GM12873 (cell line): ENCODE results near the gene ATP8A2.

Experiments used
- CTCF ChIP-seq: IDR thresholded peaks from 2 replicates; pipeline ENCODE4 v1.5.1; 2012; ENCODE audit warnings: low read depth, mild to moderate bottlenecking, moderate library complexity, low read length, control low read depth; ENCODE audit not compliant: insufficient read depth; ENCODE audit errors: missing control alignments

Gene ATP8A2

DNA sequence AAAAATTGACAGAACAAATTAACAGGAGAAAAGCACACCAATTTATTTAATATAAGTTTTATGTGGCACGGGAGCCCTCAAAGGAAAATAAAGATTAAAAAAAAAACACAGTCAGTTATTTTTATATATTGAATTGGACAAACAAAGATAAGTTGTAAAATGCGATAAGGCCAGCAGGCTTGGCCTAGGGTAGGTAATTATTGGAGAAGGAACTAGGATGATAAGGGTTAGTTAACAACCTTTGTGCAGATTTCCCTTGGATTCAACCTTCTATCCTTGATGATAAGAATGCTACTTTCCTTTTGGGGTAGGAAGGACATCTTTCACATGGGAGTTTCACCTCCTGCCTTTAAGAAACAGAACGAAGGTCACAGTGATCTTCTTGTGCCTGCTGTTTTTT is 427.2 kb downstream of the ATP8A2 start:
- TF ChIP-seq CTCF, result no peak

DNA sequence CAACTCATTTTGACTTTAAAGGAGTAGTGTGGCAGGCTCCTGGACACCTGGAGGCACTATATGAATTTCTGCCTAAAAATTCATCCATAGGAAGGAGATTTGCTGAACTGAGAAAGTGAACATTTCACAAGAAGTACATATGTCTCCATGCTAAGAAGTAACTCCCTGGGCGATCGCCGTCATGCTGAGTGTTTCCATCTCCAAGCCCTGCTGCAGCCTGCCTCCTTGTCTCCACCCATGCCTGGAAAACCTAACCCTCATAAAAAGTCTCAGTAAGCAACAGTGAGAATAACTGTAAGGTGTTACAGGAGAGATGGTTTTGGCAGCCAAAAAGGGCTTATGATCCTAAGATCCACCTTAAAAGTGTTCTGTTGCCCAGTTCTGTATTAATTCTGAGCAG is 428.7 kb downstream of the ATP8A2 start:
- TF ChIP-seq CTCF, result no peak

GRCh38 chr13:25802579-25802978 is 430.8 kb downstream of the ATP8A2 start:
- TF ChIP-seq CTCF, result no peak

DNA sequence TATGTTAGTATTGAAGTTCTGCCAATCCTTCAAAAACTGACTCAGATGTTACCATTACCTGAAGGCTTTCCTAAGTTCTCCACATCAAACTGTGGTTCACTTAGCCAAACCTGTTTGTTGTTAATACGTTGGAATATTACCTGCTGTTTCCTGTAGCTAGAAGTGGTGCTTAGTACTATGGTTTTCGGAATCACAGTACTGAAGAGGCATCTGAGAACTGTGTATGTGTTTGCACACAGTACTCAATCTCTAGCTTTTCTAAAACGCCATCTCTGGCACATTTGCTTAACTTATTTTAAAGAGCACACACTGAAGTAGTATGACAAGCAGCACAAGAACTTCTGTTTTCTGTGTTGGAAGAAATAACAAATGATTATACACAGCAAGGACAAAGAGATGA is 431.9 kb downstream of the ATP8A2 start:
- TF ChIP-seq CTCF, result no peak

DNA sequence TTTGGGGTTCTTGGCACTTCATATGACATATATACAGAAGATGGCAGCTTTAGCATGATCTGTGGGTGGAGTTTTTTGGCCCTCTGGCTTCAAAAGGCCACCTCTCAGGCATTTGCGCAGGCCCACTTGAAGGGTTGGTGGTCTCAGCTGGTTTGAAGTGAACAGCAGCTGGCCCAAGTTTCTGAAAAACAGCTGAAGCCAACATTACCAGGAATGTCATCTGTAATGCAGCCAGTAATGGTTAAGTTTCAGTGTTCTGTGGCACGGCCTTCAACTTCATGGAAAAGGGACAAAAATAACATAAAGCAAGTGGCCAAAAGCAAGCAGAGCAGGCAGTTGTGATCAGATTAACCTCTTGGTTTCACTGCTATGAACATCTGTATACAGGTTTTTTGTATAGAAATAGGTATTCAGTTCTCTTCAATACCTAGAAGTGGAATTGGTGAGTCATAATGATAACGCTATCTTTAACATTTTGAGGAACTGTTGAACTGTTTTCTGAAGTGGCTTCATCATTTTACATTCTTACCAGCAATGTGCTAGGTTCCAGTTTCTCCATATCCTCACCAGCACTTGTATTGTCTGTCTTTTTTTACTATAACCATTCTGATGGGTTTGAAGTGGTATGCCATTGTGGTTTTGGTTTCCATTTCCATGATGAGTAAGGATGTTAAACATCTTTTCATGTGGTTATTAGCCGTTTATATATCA is 434.6 kb downstream of the ATP8A2 start:
- TF ChIP-seq CTCF, result no peak

GRCh38 chr13:25807562-25807961 is 435.8 kb downstream of the ATP8A2 start:
- no peak for TF ChIP-seq CTCF

DNA sequence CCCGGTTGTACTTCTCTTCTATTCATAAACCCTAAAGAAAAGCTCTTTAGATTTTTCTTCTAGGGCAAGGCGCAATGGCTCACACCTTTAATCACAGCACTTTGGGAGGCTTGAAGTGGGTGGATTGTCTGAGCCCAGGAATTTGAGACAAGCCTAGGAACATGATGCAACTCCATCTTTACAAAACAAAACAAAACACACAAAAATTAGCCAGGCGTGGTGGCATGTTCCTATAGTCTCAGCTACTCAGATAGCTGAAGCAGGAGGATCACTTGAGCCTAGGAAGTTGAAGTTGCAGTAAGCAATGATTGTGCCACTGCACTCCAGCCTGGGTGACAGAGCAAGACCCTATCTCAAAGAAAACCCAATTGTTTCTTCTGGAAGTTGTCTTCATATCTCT is 439.7 kb downstream of the ATP8A2 start:
- TF ChIP-seq CTCF, result no peak
